GM10248 (cell line): ENCODE data around the gene FAM228A.

Experiments used
- CTCF ChIA-PET: fragments of 300-600 bp; sonication (Branson Sonifier 250); formaldehyde crosslinking; extraction: SDS; loops from one replicate; lab custom pipeline; 2021; ENCODE audit warnings: antibody characterized with exemption; lab: Yijun Ruan, JAX
- POLR2A ChIA-PET: fragments of 350-650 bp; sonication (Branson Sonifier 250); formaldehyde crosslinking; extraction: SDS; loops from one replicate; lab custom pipeline; 2020; ENCODE audit warnings: antibody characterized with exemption; lab: Yijun Ruan, JAX
- DNase-seq: peaks from one replicate; pipeline ENCODE4 v3.0.0; 2012; ENCODE audit errors: extremely low spot score
- CTCF ChIP-seq: IDR thresholded peaks from 2 replicates; pipeline ENCODE4 v1.5.1; 2012; ENCODE audit warnings: mild to moderate bottlenecking, low read depth; ENCODE audit errors: extremely low read depth, missing control alignments, control extremely low read depth

The FAM228A gene

GRCh38 chr2:24199968-24200590, 25.2 kb downstream of the FAM228A start:
- no peak for DNase-seq
- ChIA-PET CTCF (interaction anchor here (0.9 to 1.1 kb wide), 3 partner anchors 13 to 18 kb away, joined by 4 read pairs; no protein-coding TSS in a partner anchor), POLR2A (no interaction called here)
- TF ChIP-seq CTCF, result no peak

- no peak for DNase-seq
- no peak for TF ChIP-seq CTCF
- ChIA-PET CTCF (interaction anchor here (0.9 to 1.1 kb wide), 3 partner anchors 12 to 17 kb away, joined by 4 read pairs; no protein-coding TSS in a partner anchor), POLR2A (no interaction called here)
Measured at GRCh38 chr2:24200799-24201198, 25.9 kb downstream of the FAM228A start.

- no peak for DNase-seq
- ChIA-PET CTCF (interaction anchor here (0.6 to 1.0 kb wide), 4 partner anchors 9 to 119 kb away, joined by 3 read pairs; partner anchors contain the start of gene TP53I3), POLR2A (interaction anchor here (0.7 kb wide), 1 partner anchor 18 kb away, joined by 5 read pairs; no protein-coding TSS in a partner anchor)
- no peak for TF ChIP-seq CTCF
Measured at GRCh38 chr2:24203029-24203786, 28.4 kb downstream of the FAM228A start.

- ChIA-PET POLR2A (no interaction called here), CTCF (interaction anchor here (0.9 kb wide), 1 partner anchor 39 kb away, joined by 3 read pairs; no protein-coding TSS in a partner anchor)
- DNase-seq, result no peak
- TF ChIP-seq CTCF, result no peak
Measured at GRCh38 chr2:24203787-24204150, 28.9 kb downstream of the FAM228A start.

- ChIA-PET POLR2A (no interaction called here), CTCF (no interaction called here)
- no peak for TF ChIP-seq CTCF
- no peak for DNase-seq
Measured at GRCh38 chr2:24204505-24204904, 29.7 kb downstream of the FAM228A start.

- POLR2A ChIA-PET, result no interaction called here
- DNase-seq, result no peak
- no peak for TF ChIP-seq CTCF
- CTCF ChIA-PET, result no interaction called here
Measured at GRCh38 chr2:24205131-24205530, 30.3 kb downstream of the FAM228A start.
